ENCODE data around the gene ST8SIA6. TPM values are rescaled to one million over a fixed set of nuclear protein-coding genes. Genes with fewer than 3 reads are reported as not detected.

ST8SIA6 gene
- total and polyA plus RNA-seq, 2 of the 8 experiments (the other 6 are each of a cell fraction or from before 2014, with no cell fraction given), result 0.70 to 1.1 TPM

- TF ChIP-seq CHD7 (IDR thresholded peaks at IDR 0.05; ENCODE audit: insufficient replicate concordance, low read length) (no peak), EP300 (IDR thresholded peaks at IDR 0.05; ENCODE audit: borderline replicate concordance in 1 of 2, low read depth in 2 of 2, low read length in 2 of 2) (no peak), PHF8 (conservative IDR thresholded peaks at IDR 0.05; ENCODE audit: low read depth, low read length) (no peak), YY1 (IDR thresholded peaks at IDR 0.05; ENCODE audit: low read depth, low read length) (no peak), SP2 (IDR thresholded peaks at IDR 0.05; ENCODE audit: low read length) (no peak), CTCF (IDR thresholded peaks at IDR 0.05; ENCODE audit: control extremely low read depth in 1 of 3, insufficient read depth in 1 of 3, low read depth in 1 of 3, low read length in 3 of 3) (no peak), NANOG (IDR thresholded peaks at IDR 0.05; ENCODE audit: insufficient read depth, low read depth, low read length, poor library complexity, severe bottlenecking) (no peak), GABPA (IDR thresholded peaks at IDR 0.05; ENCODE audit: borderline replicate concordance, insufficient read depth, low read length) (no peak)
These were observed 39.9 kb downstream of the ST8SIA6 start (continued) for GRCh38 chr10:17414484-17414883.

Measured in H1 (cell line).